ENCODE measurements around the gene CABS1.

The CABS1 gene

GRCh38 chr4:70298051-70298450 is 36.7 kb upstream of the CABS1 start:
- H3K9me3 ChIP-seq (ENCODE audit: control insufficient read depth, insufficient read depth, low read length), result no peaks in the 10 kb centered on the region
- H3K9me2 ChIP-seq (replicated peaks; ENCODE audit: control insufficient read depth, low read length), result no peaks in the 10 kb centered on the region
- H3K4me1 ChIP-seq (ENCODE audit: control insufficient read depth, low read length), result peaks cover 24% of the 10 kb centered on the region
- no peak overlapping the region for H3K4me3 ChIP-seq (ENCODE audit: low read length)
- H3K27me3 ChIP-seq (ENCODE audit: control insufficient read depth, low read length), result no peaks in the 10 kb centered on the region
- no peak overlapping the region for H3K27ac ChIP-seq (ENCODE audit: low read depth, low read length)
- TF ChIP-seq EZH2phosphoT487 (IDR thresholded peaks at IDR 0.05; ENCODE audit: borderline replicate concordance, low read length) (no peak), CTCF (IDR thresholded peaks at IDR 0.05; ENCODE audit: low read depth, low read length, poor library complexity, severe bottlenecking) (no peak)
- no peaks in the 10 kb centered on the region for H3K36me3 ChIP-seq (ENCODE audit: control insufficient read depth, low read length)
- no peaks in the 10 kb centered on the region for H4K20me1 ChIP-seq (ENCODE audit: control insufficient read depth, insufficient read depth, low read depth, low read length)
- no peaks in the 10 kb centered on the region for H3K79me2 ChIP-seq (ENCODE audit: control insufficient read depth, low read length)
- peak overlapping the region; percentile 37 for H3K4me2 ChIP-seq (ENCODE audit: low read length)
- no peaks in the 10 kb centered on the region for H3F3A ChIP-seq (ENCODE audit: control insufficient read depth, insufficient read depth)

GRCh38 chr4:70299643-70300042 is 35.1 kb upstream of the CABS1 start:
- Histone ChIP-seq H3K79me2 (ENCODE audit: control insufficient read depth, low read length) (no peaks in the 10 kb centered on the region), H3K9me2 (replicated peaks; ENCODE audit: control insufficient read depth, low read length) (no peaks in the 10 kb centered on the region), H3K27ac (ENCODE audit: low read depth, low read length) (no peak overlapping the region), H3K4me2 (ENCODE audit: low read length) (no peak overlapping the region), H3F3A (ENCODE audit: control insufficient read depth, insufficient read depth) (no peaks in the 10 kb centered on the region), H4K20me1 (ENCODE audit: control insufficient read depth, insufficient read depth, low read depth, low read length) (no peaks in the 10 kb centered on the region), H3K36me3 (ENCODE audit: control insufficient read depth, low read length) (no peaks in the 10 kb centered on the region), H3K4me1 (ENCODE audit: control insufficient read depth, low read length) (peaks cover 24% of the 10 kb centered on the region), H3K27me3 (ENCODE audit: control insufficient read depth, low read length) (no peaks in the 10 kb centered on the region), H3K9me3 (ENCODE audit: control insufficient read depth, insufficient read depth, low read length) (no peaks in the 10 kb centered on the region), H3K4me3 (ENCODE audit: low read length) (no peak overlapping the region)
- TF ChIP-seq CTCF (IDR thresholded peaks at IDR 0.05; ENCODE audit: low read depth, low read length, poor library complexity, severe bottlenecking) (no peak), EZH2phosphoT487 (IDR thresholded peaks at IDR 0.05; ENCODE audit: borderline replicate concordance, low read length) (no peak)

GRCh38 chr4:70300215-70300614 is 34.6 kb upstream of the CABS1 start:
- Histone ChIP-seq H3K27me3 (ENCODE audit: control insufficient read depth, low read length) (no peaks in the 10 kb centered on the region), H3K9me2 (replicated peaks; ENCODE audit: control insufficient read depth, low read length) (no peaks in the 10 kb centered on the region), H3K79me2 (ENCODE audit: control insufficient read depth, low read length) (no peaks in the 10 kb centered on the region), H3K36me3 (ENCODE audit: control insufficient read depth, low read length) (no peaks in the 10 kb centered on the region), H3K4me2 (ENCODE audit: low read length) (no peak overlapping the region), H3K27ac (ENCODE audit: low read depth, low read length) (no peak overlapping the region), H4K20me1 (ENCODE audit: control insufficient read depth, insufficient read depth, low read depth, low read length) (no peaks in the 10 kb centered on the region), H3F3A (ENCODE audit: control insufficient read depth, insufficient read depth) (no peaks in the 10 kb centered on the region), H3K4me3 (ENCODE audit: low read length) (no peak overlapping the region), H3K4me1 (ENCODE audit: control insufficient read depth, low read length) (peaks cover 24% of the 10 kb centered on the region), H3K9me3 (ENCODE audit: control insufficient read depth, insufficient read depth, low read length) (no peaks in the 10 kb centered on the region)
- TF ChIP-seq CTCF (IDR thresholded peaks at IDR 0.05; ENCODE audit: low read depth, low read length, poor library complexity, severe bottlenecking) (no peak), EZH2phosphoT487 (IDR thresholded peaks at IDR 0.05; ENCODE audit: borderline replicate concordance, low read length) (no peak)

- TF ChIP-seq CTCF (IDR thresholded peaks at IDR 0.05; ENCODE audit: low read depth, low read length, poor library complexity, severe bottlenecking) (no peak), EZH2phosphoT487 (IDR thresholded peaks at IDR 0.05; ENCODE audit: borderline replicate concordance, low read length) (no peak)
- H4K20me1 ChIP-seq (ENCODE audit: control insufficient read depth, insufficient read depth, low read depth, low read length), result no peaks in the 10 kb centered on the region
- H3K4me3 ChIP-seq (ENCODE audit: low read length), result no peak overlapping the region
- H3F3A ChIP-seq (ENCODE audit: control insufficient read depth, insufficient read depth), result no peaks in the 10 kb centered on the region
- no peak overlapping the region for H3K27ac ChIP-seq (ENCODE audit: low read depth, low read length)
- H3K27me3 ChIP-seq (ENCODE audit: control insufficient read depth, low read length), result no peaks in the 10 kb centered on the region
- H3K4me1 ChIP-seq (ENCODE audit: control insufficient read depth, low read length), result peaks cover 7% of the 10 kb centered on the region
- H3K9me3 ChIP-seq (ENCODE audit: control insufficient read depth, insufficient read depth, low read length), result no peaks in the 10 kb centered on the region
- no peaks in the 10 kb centered on the region for H3K79me2 ChIP-seq (ENCODE audit: control insufficient read depth, low read length)
- no peaks in the 10 kb centered on the region for H3K9me2 ChIP-seq (replicated peaks; ENCODE audit: control insufficient read depth, low read length)
- no peaks in the 10 kb centered on the region for H3K36me3 ChIP-seq (ENCODE audit: control insufficient read depth, low read length)
- no peak overlapping the region for H3K4me2 ChIP-seq (ENCODE audit: low read length)
Observed at GRCh38 chr4:70303090-70303489, 31.7 kb upstream of the CABS1 start.

Measured in DOHH2 (cell line).